ENCODE data around the gene SCTR.

GRCh38 chr2:119423108-119423444, 101.2 kb downstream of the SCTR start:
- no peak for TF ChIP-seq ELF4 (CRISPR knock-in tag; IDR thresholded peaks at IDR 0.05; ENCODE audit: low read depth)
- TF ChIP-seq FOXP1 (CRISPR knock-in tag; IDR thresholded peaks at IDR 0.05; ENCODE audit: borderline replicate concordance) = no peak
- TF ChIP-seq TCF7 (CRISPR knock-in tag; IDR thresholded peaks at IDR 0.05; ENCODE audit: low read depth) = no peak
- no peak for TF ChIP-seq ZNF232 (CRISPR knock-in tag; IDR thresholded peaks at IDR 0.05)
- no peak for TF ChIP-seq ZNF416 (CRISPR knock-in tag; IDR thresholded peaks at IDR 0.05)
